Body of pancreas (tissue), 4 donors: ENCODE results near the gene SH3GL3.

Source experiments
- POLR2A ChIP-seq, 3 donors: fragments of 450-650 bp; IDR thresholded peaks; one replicate each; pipeline ENCODE4 v1.6.1; 2016; ENCODE audit warnings: antibody characterized with exemption in 3 of 3, mild to moderate bottlenecking in 2 of 3
- TF ChIP-seq, protein P1 (sequence below), 7 experiments: fragments of 450-650 bp in 4 of 7; fragments of 200-600 bp in 3 of 7; sonication (generic) in 3 of 7; IDR thresholded peaks; one replicate each; pipeline ENCODE4 v1.5.1; 2016 to 2019; ENCODE audit warnings: antibody characterized with exemption in 7 of 7

DNA sequence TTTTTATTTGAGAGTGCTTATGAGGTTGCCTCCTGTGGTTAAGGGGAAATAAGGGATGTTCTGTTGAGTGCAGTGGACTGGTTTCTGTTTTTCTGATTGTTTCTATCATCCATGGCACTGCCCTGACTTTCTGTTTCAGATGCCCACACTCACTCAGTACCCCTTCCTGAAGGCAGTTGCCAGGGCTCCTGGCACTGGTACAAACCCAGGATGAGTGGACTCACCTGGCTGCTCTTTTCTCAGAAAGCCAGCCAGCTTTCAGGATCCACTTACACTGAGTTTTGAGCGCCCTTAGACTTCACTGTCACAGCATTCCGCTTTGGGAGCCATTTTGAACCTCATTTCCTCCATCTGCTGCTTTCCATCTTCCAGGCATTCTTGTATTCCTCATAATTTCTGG is 150.9 kb downstream of the SH3GL3 start:
- TF ChIP-seq, protein P1, sequence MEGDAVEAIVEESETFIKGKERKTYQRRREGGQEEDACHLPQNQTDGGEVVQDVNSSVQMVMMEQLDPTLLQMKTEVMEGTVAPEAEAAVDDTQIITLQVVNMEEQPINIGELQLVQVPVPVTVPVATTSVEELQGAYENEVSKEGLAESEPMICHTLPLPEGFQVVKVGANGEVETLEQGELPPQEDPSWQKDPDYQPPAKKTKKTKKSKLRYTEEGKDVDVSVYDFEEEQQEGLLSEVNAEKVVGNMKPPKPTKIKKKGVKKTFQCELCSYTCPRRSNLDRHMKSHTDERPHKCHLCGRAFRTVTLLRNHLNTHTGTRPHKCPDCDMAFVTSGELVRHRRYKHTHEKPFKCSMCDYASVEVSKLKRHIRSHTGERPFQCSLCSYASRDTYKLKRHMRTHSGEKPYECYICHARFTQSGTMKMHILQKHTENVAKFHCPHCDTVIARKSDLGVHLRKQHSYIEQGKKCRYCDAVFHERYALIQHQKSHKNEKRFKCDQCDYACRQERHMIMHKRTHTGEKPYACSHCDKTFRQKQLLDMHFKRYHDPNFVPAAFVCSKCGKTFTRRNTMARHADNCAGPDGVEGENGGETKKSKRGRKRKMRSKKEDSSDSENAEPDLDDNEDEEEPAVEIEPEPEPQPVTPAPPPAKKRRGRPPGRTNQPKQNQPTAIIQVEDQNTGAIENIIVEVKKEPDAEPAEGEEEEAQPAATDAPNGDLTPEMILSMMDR (IDR thresholded peaks at IDR 0.05): no peak
- no peak for TF ChIP-seq POLR2A (IDR thresholded peaks at IDR 0.05)
